ENCODE data around the gene CTNNB1. TPM values are rescaled to one million over a fixed set of nuclear protein-coding genes. Genes with fewer than 3 reads are reported as not detected.
"Not testable (repeated sequence)": the region's sequence is repeated elsewhere in the genome, so short reads cannot be mapped to it uniquely, and the experiment has no call there.

CTNNB1 gene
- total and polyA plus RNA-seq, 3 experiments from 2014 or later, result 54.4 to 166 (median 156) TPM

DNA sequence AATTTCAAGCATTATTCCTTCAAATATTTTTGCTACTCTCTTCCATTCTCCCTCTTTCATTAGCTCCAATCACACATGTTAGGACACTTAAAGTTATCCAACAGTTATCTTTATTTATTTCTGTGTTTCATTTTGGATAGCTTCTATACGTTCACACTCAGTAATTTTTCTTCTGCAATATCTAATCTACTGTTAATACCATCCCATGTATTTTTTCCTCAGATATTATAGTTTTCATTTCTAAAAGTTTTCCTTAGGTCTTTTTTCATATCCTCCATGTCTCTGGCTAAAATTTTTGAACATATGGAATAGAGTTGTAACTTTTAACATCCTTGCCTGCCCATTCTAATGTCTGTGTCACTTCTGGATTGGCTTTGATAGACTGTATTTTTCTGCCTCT is 73.4 kb downstream of the CTNNB1 start:
- Histone ChIP-seq H3K9me3 (ENCODE audit: low read length) (no peaks in the 10 kb centered on the region), H3K27me3 (ENCODE audit: insufficient read depth, low read length, poor library complexity, severe bottlenecking) (no peaks in the 10 kb centered on the region), H3K36me3 (ENCODE audit: insufficient read depth, low read length) (no peaks in the 10 kb centered on the region), H3K4me3 (ENCODE audit: low read length) (no peak overlapping the region), H3K4me1 (ENCODE audit: insufficient read depth, low read length) (no peaks in the 10 kb centered on the region), H3K27ac (ENCODE audit: low read depth, low read length) (no peak overlapping the region)
- H3K27ac Mint-ChIP-seq, result no peak overlapping the region
- no peak for DNase-seq
- H3K4me1 Mint-ChIP-seq, result no peaks in the 10 kb centered on the region
- POLR2A ChIA-PET, result no interaction called here
- no peak overlapping the region for H3K4me3 Mint-ChIP-seq
- CTCF ChIA-PET, result no interaction called here
- peaks cover 6 to 19% (median 12%) of the 10 kb centered on the region in 5 donors for H3K9me3 Mint-ChIP-seq
- no peaks in the 10 kb centered on the region for H3K27me3 Mint-ChIP-seq
- H3K36me3 Mint-ChIP-seq, result peaks cover 4 to 39% (median 8%) of the 10 kb centered on the region in 3 donors

DNA sequence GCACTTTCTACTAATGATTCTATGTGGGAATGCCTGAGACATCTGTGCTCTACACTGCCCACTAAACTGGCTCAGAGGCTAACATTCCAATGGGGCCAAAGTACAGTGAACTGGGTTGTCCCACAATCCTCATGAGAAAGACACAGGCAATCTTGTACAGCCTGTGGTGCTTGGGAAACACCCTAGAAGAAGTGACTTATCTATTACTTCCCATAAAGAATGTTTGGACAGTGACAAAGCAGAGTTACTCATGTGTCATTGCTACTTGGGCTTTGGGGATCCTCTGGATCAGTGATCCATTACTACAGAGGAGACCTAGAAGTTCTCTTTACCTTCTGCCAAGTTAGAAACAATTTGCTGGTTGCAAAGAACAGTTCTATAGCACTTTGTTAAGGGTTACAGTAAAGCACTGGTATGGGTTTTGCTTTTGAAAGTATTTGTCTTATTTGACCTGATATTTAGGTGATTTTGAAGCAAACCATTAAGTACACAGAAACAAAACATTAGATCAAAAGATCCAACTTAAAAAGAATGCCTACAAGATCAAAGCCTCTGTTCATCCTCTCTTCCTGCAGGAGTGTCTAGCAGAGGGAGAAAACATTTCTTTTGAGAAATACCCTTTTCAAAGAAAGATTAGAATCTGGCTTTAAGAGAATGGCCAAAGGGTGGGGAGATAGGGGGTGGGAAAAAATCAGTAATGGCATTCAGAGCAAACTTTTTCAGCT is 75.8 kb downstream of the CTNNB1 start:
- Histone ChIP-seq H3K27me3 (ENCODE audit: insufficient read depth, low read length, poor library complexity, severe bottlenecking) (no peaks in the 10 kb centered on the region), H3K36me3 (ENCODE audit: insufficient read depth, low read length) (no peaks in the 10 kb centered on the region), H3K27ac (ENCODE audit: low read depth, low read length) (no peak overlapping the region), H3K4me3 (ENCODE audit: low read length) (no peak overlapping the region), H3K9me3 (ENCODE audit: low read length) (no peaks in the 10 kb centered on the region), H3K4me1 (ENCODE audit: insufficient read depth, low read length) (no peaks in the 10 kb centered on the region)
- no peak for DNase-seq
- H3K4me3 Mint-ChIP-seq, result no peak overlapping the region
- peaks cover 8 to 19% (median 12%) of the 10 kb centered on the region in 5 donors for H3K9me3 Mint-ChIP-seq
- peaks cover 4 to 32% (median 8%) of the 10 kb centered on the region in 3 donors for H3K36me3 Mint-ChIP-seq
- H3K4me1 Mint-ChIP-seq, result no peaks in the 10 kb centered on the region
- no peaks in the 10 kb centered on the region for H3K27me3 Mint-ChIP-seq
- CTCF ChIA-PET, result no interaction called here
- POLR2A ChIA-PET, result no interaction called here
- peak overlapping the region in 1 of 8 donors; percentile 11 for H3K27ac Mint-ChIP-seq

DNA sequence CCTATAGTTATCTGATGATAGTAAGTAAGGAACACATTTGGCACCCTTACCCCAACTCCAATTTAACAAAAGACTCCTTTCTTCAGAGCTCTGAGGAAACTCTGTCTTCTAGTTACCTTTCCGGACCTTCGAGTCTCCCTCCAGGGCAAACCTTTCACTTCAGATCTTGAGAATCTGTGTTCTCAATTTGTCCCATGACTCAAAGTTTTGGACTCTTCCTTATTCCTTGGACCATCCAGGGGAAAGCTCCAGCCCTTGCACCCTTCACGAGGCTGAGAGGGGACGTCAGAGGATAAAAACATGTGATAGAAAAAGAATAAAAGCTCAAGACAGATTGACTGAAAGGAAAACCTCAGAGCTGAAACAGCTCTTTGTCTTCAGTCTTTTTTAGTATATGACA is 76.9 kb downstream of the CTNNB1 start:
- Mint-ChIP-seq H3K9me3 (peaks cover 9 to 25% (median 14%) of the 10 kb centered on the region in 5 donors), H3K4me1 (no peaks in the 10 kb centered on the region), H3K36me3 (peaks cover 4 to 33% (median 8%) of the 10 kb centered on the region in 3 donors), H3K4me3 (no peak overlapping the region), H3K27me3 (peaks cover 0 to 6% of the 10 kb centered on the region in 2 donors), H3K27ac (no peak overlapping the region)
- H3K36me3 ChIP-seq (ENCODE audit: insufficient read depth, low read length), result no peaks in the 10 kb centered on the region
- H3K27ac ChIP-seq (ENCODE audit: low read depth, low read length), result no peak overlapping the region
- no peaks in the 10 kb centered on the region for H3K27me3 ChIP-seq (ENCODE audit: insufficient read depth, low read length, poor library complexity, severe bottlenecking)
- CTCF ChIA-PET, result no interaction called here
- no peak overlapping the region for H3K4me3 ChIP-seq (ENCODE audit: low read length)
- H3K4me1 ChIP-seq (ENCODE audit: insufficient read depth, low read length), result no peaks in the 10 kb centered on the region
- DNase-seq, result no peak
- H3K9me3 ChIP-seq (ENCODE audit: low read length), result no peaks in the 10 kb centered on the region
- POLR2A ChIA-PET, result no interaction called here

DNA sequence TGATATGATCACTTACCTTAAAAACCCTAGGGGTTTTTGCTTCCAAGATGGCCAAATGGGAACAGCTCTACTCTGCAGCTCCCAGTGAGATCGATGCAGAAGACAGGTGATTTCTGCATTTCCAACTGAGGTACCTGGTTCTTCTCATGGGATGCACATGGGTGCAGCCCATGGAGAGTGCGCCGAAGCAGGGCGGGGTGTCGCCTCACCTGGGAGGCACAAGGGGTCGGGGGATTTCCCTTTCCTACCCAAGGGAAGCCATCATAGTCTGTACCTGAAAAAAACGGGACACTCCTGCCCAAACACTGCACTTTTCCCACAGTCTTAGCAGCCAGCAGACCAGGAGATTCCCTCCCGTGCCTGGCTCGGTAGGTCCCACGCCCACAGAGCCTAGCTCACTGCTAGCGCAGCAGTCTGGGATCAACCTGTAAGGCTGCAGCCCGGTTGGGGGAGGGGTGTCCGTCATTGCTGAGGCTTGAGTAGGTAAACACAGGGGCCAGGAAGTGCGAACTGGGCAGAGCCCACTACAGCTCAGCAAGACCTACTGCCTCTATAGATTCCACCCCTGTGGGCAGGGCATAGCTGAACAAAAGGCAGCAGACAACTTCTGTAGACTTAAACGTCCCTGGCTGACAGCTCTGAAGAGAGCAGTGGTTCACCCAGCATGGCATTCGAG is 78.6 kb downstream of the CTNNB1 start:
- Histone ChIP-seq H3K4me1 (ENCODE audit: insufficient read depth, low read length) (no peaks in the 10 kb centered on the region), H3K9me3 (ENCODE audit: low read length) (no peaks in the 10 kb centered on the region), H3K27me3 (ENCODE audit: insufficient read depth, low read length, poor library complexity, severe bottlenecking) (no peaks in the 10 kb centered on the region), H3K4me3 (ENCODE audit: low read length) (no peak overlapping the region), H3K36me3 (ENCODE audit: insufficient read depth, low read length) (no peaks in the 10 kb centered on the region), H3K27ac (ENCODE audit: low read depth, low read length) (no peak overlapping the region)
- ChIA-PET CTCF (no interaction called here), POLR2A (no interaction called here)
- Mint-ChIP-seq H3K9me3 (peaks cover 7 to 29% (median 16%) of the 10 kb centered on the region in 5 donors), H3K36me3 (peaks cover 4 to 28% (median 5%) of the 10 kb centered on the region in 3 donors), H3K27ac (no peak overlapping the region), H3K4me1 (no peaks in the 10 kb centered on the region), H3K27me3 (peaks cover 0 to 6% of the 10 kb centered on the region in 2 donors), H3K4me3 (no peak overlapping the region)
- no peak for DNase-seq

DNA sequence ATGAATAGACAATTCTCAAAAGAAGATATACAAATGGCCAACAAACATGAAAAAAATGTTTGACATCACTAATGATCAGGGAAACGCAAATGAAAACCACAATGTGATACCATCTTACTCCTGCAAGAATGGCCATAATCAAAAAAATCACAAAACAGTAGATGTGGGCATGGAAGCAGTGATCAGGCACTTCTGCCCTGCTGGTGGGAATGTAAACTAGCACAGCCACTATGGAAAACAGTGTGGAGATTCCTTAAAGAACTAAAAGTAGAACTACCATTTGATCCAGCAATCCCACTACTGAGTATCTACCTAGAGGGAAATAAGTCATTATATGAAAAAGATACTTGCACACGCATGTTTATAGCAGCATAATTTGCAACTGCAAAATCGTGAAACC is 85.6 kb downstream of the CTNNB1 start:
- H3K4me3 ChIP-seq (ENCODE audit: low read length); H3K27me3 Mint-ChIP-seq; DNase-seq; H3K36me3 ChIP-seq (ENCODE audit: insufficient read depth, low read length); H3K27me3 ChIP-seq (ENCODE audit: insufficient read depth, low read length, poor library complexity, severe bottlenecking); H3K27ac ChIP-seq (ENCODE audit: low read depth, low read length); H3K4me3 Mint-ChIP-seq; H3K9me3 ChIP-seq (ENCODE audit: low read length); H3K27ac Mint-ChIP-seq; POLR2A ChIA-PET; H3K4me1 ChIP-seq (ENCODE audit: insufficient read depth, low read length); CTCF ChIA-PET; H3K4me1 Mint-ChIP-seq: not testable (repeated sequence)
- Mint-ChIP-seq H3K36me3 (peaks cover 0 to 13% (median 1%) of the 10 kb centered on the region in 3 donors), H3K9me3 (peaks cover 6 to 30% (median 12%) of the 10 kb centered on the region in 5 donors)

DNA sequence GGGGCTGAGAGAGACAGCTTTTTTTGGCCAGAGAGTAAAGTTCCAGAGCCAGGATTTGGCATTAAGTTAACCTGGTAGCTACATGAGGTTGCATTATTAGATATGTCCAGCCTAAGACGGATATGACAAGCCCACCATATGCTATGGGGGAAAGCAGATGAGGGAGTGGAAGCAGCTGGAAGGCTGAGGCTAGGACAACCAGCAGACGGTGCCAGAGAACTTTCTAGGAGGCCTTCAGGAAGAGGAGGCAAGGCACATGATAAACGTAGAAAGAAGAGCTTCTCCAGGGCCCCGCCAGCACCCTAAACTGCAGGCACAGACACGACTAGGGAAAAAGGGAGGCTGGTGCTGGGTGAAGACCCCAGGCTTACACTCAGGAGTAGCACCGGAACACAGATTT is 87.0 kb downstream of the CTNNB1 start:
- Mint-ChIP-seq H3K4me1 (peaks cover 5 to 8% (median 5%) of the 10 kb centered on the region in 3 donors), H3K36me3 (peaks cover 0 to 16% (median 1%) of the 10 kb centered on the region in 3 donors), H3K9me3 (peaks cover 6 to 24% (median 10%) of the 10 kb centered on the region in 5 donors), H3K4me3 (no peak overlapping the region), H3K27ac (peak overlapping the region in 1 of 8 donors; percentile 34), H3K27me3 (no peaks in the 10 kb centered on the region)
- Histone ChIP-seq H3K27me3 (ENCODE audit: insufficient read depth, low read length, poor library complexity, severe bottlenecking) (no peaks in the 10 kb centered on the region), H3K4me3 (ENCODE audit: low read length) (no peak overlapping the region), H3K4me1 (ENCODE audit: insufficient read depth, low read length) (no peaks in the 10 kb centered on the region), H3K27ac (ENCODE audit: low read depth, low read length) (no peak overlapping the region), H3K36me3 (ENCODE audit: insufficient read depth, low read length) (no peaks in the 10 kb centered on the region), H3K9me3 (ENCODE audit: low read length) (no peaks in the 10 kb centered on the region)
- no peak for DNase-seq
- POLR2A ChIA-PET, result no interaction called here
- CTCF ChIA-PET, result no interaction called here

DNA sequence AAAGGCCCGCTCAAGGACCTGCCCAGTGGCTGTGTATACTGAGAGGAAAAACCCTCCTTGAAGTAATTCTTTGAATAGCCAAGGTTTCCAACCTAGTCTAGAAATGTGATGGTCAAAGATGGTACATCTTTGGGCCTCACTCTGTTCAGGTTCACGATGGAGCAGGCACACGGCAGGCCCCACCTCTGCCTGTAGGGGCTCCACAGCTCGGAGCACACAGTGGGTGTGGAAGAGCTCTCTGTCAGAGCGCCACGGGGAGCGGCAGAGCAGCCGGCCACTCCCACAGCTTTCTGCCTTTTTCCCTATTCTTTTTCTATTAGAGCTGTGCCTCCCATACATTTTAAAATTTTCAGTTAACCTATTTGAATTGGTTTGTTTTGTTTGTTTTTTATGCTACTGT is 89.5 kb downstream of the CTNNB1 start:
- H3K4me3 Mint-ChIP-seq, result no peak overlapping the region
- no peak for DNase-seq
- Histone ChIP-seq H3K9me3 (ENCODE audit: low read length) (no peaks in the 10 kb centered on the region), H3K4me3 (ENCODE audit: low read length) (no peak overlapping the region), H3K27ac (ENCODE audit: low read depth, low read length) (no peak overlapping the region), H3K36me3 (ENCODE audit: insufficient read depth, low read length) (no peaks in the 10 kb centered on the region), H3K27me3 (ENCODE audit: insufficient read depth, low read length, poor library complexity, severe bottlenecking) (no peaks in the 10 kb centered on the region), H3K4me1 (ENCODE audit: insufficient read depth, low read length) (no peaks in the 10 kb centered on the region)
- peaks cover 0 to 17% (median 2%) of the 10 kb centered on the region in 3 donors for H3K36me3 Mint-ChIP-seq
- POLR2A ChIA-PET, result no interaction called here
- CTCF ChIA-PET, result no interaction called here
- peaks cover 5 to 8% (median 5%) of the 10 kb centered on the region in 3 donors for H3K4me1 Mint-ChIP-seq
- H3K27me3 Mint-ChIP-seq, result no peaks in the 10 kb centered on the region
- H3K9me3 Mint-ChIP-seq, result peaks cover 0 to 6% (median 4%) of the 10 kb centered on the region in 5 donors
- no peak overlapping the region for H3K27ac Mint-ChIP-seq
